NCI-H526 treated with DMSO at 0.1 percent for 48 hours (cell line): ENCODE measurements around the gene SPRYD3.

Experiments
- DNase-seq: peaks from one replicate; lab custom pipeline; 2025; lab: John Stamatoyannopoulos, UW

The SPRYD3 gene

GRCh38 chr12:53062977-53063707 lies 16.0 kb downstream of the SPRYD3 start:
- no peak for DNase-seq

- no peak for DNase-seq
These were observed 16.9 kb downstream of the SPRYD3 start for GRCh38 chr12:53062011-53062961.

- DNase-seq: no peak
These were observed 17.7 kb downstream of the SPRYD3 start for GRCh38 chr12:53061404-53062010.

- no peak for DNase-seq
These were observed 18.4 kb downstream of the SPRYD3 start for GRCh38 chr12:53060721-53061276.

- no peak for DNase-seq
These were observed 19.0 kb downstream of the SPRYD3 start for GRCh38 chr12:53060064-53060720.

- DNase-seq: no peak
These were observed 19.6 kb downstream of the SPRYD3 start for GRCh38 chr12:53059434-53060063.

- no peak for DNase-seq
These were observed 20.3 kb downstream of the SPRYD3 start for GRCh38 chr12:53058674-53059433.

GRCh38 chr12:53057816-53058500 lies 21.2 kb downstream of the SPRYD3 start:
- no peak for DNase-seq

- no peak for DNase-seq
These were observed 22.3 kb downstream of the SPRYD3 start for GRCh38 chr12:53056901-53057300.

GRCh38 chr12:53056296-53056695 lies 22.9 kb downstream of the SPRYD3 start:
- DNase-seq: no peak

GRCh38 chr12:53055471-53056266 lies 23.5 kb downstream of the SPRYD3 start:
- no peak for DNase-seq

GRCh38 chr12:53054112-53054878 lies 24.9 kb downstream of the SPRYD3 start:
- peak; percentile 93 for DNase-seq

GRCh38 chr12:53053218-53054111 lies 25.7 kb downstream of the SPRYD3 start:
- DNase-seq: peak; percentile 68

GRCh38 chr12:53052419-53053217 lies 26.6 kb downstream of the SPRYD3 start:
- no peak for DNase-seq

GRCh38 chr12:53051881-53052412 lies 27.2 kb downstream of the SPRYD3 start:
- no peak for DNase-seq
